AG09309 (cell line): ENCODE results near the gene PAMR1.

Experiments used
- DNase-seq: peaks from one replicate; pipeline ENCODE4 v3.0.0-alpha.2; 2010; ENCODE audit warnings: low read depth
- H3K4me3 ChIP-seq: 2 replicates; pipeline ENCODE4 v1.5.1; 2011; ENCODE audit warnings: mild to moderate bottlenecking, low read depth, low read length, moderate library complexity; ENCODE audit not compliant: control insufficient read depth
- CTCF ChIP-seq: IDR thresholded peaks from 2 replicates; pipeline ENCODE4 v1.5.1; 2011; ENCODE audit warnings: mild to moderate bottlenecking, low read depth, low read length, inconsistent platforms; ENCODE audit not compliant: insufficient read depth, control insufficient read depth; ENCODE audit errors: missing control alignments

The PAMR1 gene

GRCh38 chr11:35393098-35393497 is 132.3 kb downstream of the PAMR1 start:
- no peak overlapping the region for H3K4me3 ChIP-seq
- no peak for TF ChIP-seq CTCF
- DNase-seq: no peak

GRCh38 chr11:35391922-35392688 is 133.3 kb downstream of the PAMR1 start:
- H3K4me3 ChIP-seq: no peak overlapping the region
- peak; percentile 45 for DNase-seq
- TF ChIP-seq CTCF: peak; percentile 89

- DNase-seq: no peak
- no peak overlapping the region for H3K4me3 ChIP-seq
- no peak for TF ChIP-seq CTCF
Observed at GRCh38 chr11:35390737-35391682, 134.4 kb downstream of the PAMR1 start.

GRCh38 chr11:35389897-35390465 is 135.4 kb downstream of the PAMR1 start:
- DNase-seq: no peak
- no peak overlapping the region for H3K4me3 ChIP-seq
- no peak for TF ChIP-seq CTCF

- H3K4me3 ChIP-seq: no peak overlapping the region
- no peak for DNase-seq
- no peak for TF ChIP-seq CTCF
Observed at GRCh38 chr11:35389112-35389511, 136.3 kb downstream of the PAMR1 start.

- no peak for DNase-seq
- TF ChIP-seq CTCF: no peak
- no peak overlapping the region for H3K4me3 ChIP-seq
Observed at GRCh38 chr11:35388061-35388460, 137.4 kb downstream of the PAMR1 start.
